GM19452 (cell line): ENCODE results near the gene NCAM2.
"Not testable (repeated sequence)": the region's sequence is repeated elsewhere in the genome, so short reads cannot be mapped to it uniquely, and the experiment has no call there.

Experiments used
- ATAC-seq: cut with Tn5 transposase; IDR thresholded peaks from one replicate; pipeline ENCODE4 v1.9.1; 2021; ENCODE audit not compliant: unreplicated experiment

NCAM2 gene

GRCh38 chr21:21101911-21102310, 103.7 kb downstream of the NCAM2 start:
- ATAC-seq, result no peak

DNA sequence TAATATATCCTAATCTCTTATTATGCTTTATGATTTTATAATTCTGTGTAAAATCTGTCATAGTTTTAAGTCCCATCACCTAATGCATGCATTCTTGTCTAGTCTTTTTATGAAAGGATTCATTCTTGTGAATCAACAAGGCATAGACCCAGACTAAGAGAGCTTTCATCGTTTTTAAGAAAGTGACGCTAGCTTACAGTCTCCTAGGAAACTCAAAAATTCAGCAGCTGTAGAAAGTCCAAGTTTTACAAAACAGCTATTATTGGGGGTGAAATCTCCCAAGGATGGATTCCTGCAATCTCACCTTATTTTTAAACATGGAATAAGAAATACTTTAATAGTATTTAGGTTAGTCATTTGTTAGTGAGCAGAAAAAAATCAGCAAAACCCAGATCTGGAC, 104.7 kb downstream of the NCAM2 start:
- ATAC-seq, result no peak

DNA sequence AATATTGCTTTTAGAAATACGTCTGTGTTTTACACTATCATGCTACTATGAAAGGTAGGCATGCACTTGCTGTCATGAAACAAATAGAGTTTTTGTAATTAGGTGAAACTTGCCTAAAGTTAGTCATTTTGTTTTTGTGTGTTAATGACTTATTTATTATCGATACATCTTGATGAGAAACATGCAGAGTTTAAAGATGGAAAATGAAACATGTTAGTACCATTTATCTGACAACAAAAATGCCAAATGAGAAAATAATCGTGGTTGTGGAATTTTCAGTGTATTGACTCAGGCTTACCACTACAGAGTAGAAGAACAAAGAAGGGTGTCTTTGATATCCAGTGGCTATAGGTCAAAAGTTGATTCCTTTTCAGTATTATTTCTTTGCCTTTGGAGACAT, 105.5 kb downstream of the NCAM2 start:
- ATAC-seq, result no peak

DNA sequence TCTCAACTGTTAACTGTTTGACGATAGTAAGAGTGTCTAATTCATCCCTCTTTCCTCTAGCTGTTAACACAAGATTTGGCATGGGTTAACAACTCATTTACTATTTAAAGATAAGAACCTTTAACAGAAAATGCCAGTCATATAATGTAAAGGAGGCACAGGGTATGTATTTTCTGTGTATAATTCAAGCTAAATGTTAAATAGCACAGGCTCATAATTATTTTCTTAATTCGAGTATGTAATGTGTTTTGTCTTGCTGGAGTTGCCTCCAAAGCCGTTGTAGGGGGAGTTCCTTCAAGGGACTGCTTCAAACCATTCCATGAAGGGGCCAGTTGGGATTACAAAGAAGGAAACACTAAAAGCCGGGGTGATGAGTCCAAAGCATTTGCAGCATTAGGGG, 111.5 kb downstream of the NCAM2 start:
- ATAC-seq, result no peak

GRCh38 chr21:21111309-21111920, 113.2 kb downstream of the NCAM2 start:
- no peak for ATAC-seq

- ATAC-seq, result no peak
Measured at GRCh38 chr21:21114461-21114860, 116.3 kb downstream of the NCAM2 start.

- no peak for ATAC-seq
Measured at GRCh38 chr21:21119091-21119490, 120.9 kb downstream of the NCAM2 start.

GRCh38 chr21:21122680-21123079, 124.5 kb downstream of the NCAM2 start:
- ATAC-seq, result no peak

DNA sequence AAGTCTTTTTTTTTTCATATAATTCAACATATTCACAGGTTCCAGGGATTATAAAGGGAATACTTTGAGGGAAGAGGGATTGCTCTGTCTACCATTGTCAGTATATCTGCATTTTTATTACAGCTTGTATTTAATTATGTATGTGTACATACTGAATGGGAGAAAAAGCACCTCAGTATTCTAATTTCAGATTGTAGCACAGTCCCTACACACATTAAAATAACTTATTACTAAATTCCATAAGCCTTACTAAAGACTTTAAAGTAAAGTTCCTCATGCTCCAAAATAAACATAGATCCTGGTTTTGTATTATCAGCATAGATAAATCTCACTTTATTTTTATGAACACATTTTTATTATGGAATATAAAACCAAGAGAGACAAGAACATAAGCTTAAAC, 134.2 kb downstream of the NCAM2 start:
- no peak for ATAC-seq

GRCh38 chr21:21137986-21138385, 139.8 kb downstream of the NCAM2 start:
- no peak for ATAC-seq

- no peak for ATAC-seq
Measured at GRCh38 chr21:21146587-21147373, 148.6 kb downstream of the NCAM2 start.

- ATAC-seq, result no peak
Measured at GRCh38 chr21:21147374-21147745, 149.2 kb downstream of the NCAM2 start.

DNA sequence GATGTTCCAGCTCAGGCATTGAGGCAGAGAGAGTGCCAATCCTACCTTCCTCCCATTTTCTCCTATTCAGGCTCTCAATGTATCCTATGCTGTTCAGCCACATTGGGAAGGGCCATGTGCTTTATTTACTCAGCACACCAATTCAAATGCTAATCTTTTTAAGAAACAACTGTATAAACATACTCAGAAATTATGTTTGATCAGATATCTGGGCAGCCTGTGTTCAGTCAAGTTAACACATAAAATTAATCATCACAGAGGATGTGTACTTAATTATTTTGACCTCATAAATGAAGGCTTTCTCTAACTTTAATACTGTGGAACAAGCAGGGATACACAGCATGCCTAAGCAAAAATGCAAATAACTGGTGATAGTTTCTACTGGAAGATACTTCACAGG, 149.8 kb downstream of the NCAM2 start:
- ATAC-seq, result no peak

DNA sequence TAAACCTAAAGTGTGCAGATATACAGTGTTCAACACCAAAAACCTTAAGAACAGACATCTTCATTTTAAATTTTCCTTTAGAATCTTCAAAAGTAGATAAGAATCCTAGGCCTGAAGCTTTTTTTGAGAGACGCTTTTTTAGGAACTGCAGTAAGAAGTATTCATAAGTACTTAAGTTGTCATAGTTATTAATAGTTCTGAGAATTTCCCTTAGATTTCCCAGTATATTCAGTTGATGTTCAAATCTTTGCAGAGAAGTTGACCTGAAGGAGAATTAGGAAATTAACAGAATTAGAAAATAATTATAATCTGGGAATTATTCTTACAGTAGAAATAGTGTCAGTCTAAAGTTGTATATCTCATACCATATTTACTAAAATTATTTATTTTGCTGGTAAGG, 150.3 kb downstream of the NCAM2 start:
- no peak for ATAC-seq

DNA sequence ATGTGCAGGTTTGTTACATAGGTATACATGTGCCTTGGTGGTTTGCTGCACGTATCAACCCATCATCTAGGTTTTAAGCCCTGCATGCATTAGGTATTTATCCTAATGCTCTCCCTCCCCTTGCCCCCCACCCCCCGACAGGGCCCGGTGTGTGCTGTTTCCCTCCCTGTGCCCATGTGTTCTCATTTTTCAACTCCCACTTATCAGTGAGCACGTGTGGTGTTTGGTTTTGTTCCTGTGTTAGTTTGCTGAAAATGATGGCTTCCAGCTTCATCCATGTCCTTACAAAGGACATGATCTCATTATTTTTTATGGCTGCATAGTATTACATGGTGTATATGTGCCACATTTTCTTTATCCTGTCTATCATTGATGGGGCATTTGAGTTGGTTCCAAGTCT, 151.2 kb downstream of the NCAM2 start:
- ATAC-seq, result not testable (repeated sequence)

DNA sequence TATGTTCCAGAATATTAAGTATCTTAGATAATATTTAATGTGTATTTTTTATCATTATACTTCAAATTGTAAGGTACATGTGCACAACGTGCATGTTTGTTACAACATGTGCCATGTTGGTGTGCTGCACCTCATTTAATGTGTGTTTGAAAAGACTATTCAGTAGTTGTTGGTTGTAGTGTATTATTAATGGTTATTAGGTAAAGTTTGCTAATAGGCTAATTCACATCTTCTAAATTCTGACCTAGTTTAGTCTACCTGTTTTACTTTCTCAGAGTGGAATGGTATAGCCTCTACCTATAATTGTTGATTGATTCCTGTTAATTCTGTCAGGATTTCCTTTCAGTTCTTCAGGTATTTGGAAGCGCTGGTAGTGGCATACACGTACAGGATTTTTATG, 153.0 kb downstream of the NCAM2 start:
- no peak for ATAC-seq

DNA sequence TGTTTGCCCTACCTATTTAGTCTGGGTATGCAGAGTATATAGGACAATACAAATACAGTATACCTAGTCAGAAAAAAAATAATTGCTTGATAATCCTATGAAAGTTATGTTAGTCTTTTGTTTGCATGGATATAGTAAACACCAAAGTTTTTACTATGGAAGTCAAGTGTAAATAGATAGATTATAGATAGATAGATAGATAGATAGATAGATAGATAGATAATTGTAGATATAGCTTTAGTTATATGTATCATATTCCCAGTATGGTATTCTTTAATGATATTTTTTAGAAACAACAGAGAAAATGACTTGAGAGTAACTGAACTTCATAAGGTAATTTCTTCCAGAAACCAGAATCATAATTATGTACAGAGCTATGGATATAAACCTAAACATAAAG, 158.2 kb downstream of the NCAM2 start:
- ATAC-seq, result no peak

- ATAC-seq, result no peak
Measured at GRCh38 chr21:21156957-21157356, 158.7 kb downstream of the NCAM2 start.

DNA sequence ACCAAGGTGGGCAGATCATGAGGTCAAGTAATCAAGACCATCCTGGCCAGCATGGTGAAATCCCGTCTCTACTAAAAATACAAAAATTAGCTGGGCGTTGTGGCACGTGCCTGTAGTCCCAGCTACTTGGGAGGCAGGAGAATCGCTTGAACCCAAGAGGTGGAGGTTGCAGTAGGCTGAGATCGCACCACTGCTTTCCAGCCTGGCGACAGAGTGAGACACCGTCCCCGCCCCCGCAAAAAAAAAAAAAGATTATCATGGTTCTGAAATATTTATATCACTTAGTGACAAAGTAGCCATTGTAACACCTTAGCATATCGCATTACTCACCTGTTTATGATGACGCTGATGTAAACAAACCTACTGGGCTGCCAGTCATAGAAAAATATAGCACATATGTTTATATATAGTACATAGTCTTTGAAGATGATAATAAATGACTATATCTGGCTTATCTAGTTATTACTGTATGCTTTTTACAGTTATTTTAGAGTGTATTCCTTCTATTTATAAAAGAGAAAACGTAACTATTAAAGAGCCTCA, 160.2 kb downstream of the NCAM2 start:
- no peak for ATAC-seq

- ATAC-seq, result no peak
Measured at GRCh38 chr21:21159253-21159899, 161.2 kb downstream of the NCAM2 start.

DNA sequence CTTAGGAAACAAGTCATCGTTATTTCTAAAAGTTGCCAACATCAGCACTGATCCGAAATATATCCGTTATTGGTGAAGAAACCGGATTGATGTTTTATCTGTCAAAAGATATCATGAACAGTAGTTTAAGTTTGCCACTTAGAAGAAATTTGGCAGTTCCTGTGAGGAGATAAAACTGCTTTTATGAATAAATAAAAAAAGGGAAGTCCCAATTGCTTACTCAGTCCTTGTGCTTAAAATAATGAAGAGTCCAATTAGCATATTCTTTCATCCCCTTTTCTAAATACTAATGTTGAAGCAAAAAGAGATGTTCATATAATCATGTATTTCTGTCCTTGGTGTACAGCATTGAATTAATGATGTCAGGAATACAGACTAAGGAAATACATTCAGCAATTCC, 164.6 kb downstream of the NCAM2 start:
- no peak for ATAC-seq

DNA sequence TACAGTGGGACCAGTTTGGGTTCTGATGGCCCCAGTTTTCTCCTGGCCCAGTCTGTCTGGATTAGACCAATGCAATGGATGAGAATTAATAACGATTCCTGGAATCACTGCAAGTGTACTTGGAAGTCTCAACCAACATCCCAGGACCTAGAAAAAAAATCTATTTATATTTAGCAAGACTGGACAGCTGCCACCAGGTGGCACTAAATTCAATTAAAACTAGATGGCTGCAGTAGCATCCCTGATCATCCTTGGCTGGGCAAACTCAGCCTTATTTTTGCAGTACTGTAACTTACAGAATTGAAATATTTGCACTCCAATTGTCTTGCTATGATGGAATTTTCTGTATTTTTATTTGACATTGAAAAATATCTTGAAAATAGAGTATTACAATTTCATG, 165.7 kb downstream of the NCAM2 start:
- ATAC-seq, result no peak
